Heart left ventricle (tissue), 16 donors: Measurements from ENCODE around the gene SPAG9. TPM values are rescaled to one million over a fixed set of nuclear protein-coding genes. Genes with fewer than 3 reads are reported as not detected.
A peak's percentile ranks its signal among the peaks of the same experiment; 100 is the strongest.
"Not testable (repeated sequence)": the region's sequence is repeated elsewhere in the genome, so short reads cannot be mapped to it uniquely, and the experiment has no call there.

Experiments used
- ATAC-seq, 4 donors: fragments of 200-7000 bp; cut with Tn5 transposase; one replicate each; pipeline ENCODE4 v1.9.1; 2020 to 2022; ENCODE audit warnings: moderate library complexity in 4 of 4, mild to moderate bottlenecking in 3 of 4, moderate number of reproducible peaks in 1 of 4
- DNase-seq, 5 donors: peaks; one replicate each; pipeline ENCODE4 v3.0.0-alpha.2; 2020
- H3K27ac ChIP-seq, 12 donors: fragments of 200-600 bp; sonication (generic) in 4 of 12; one replicate each; pipeline versions ENCODE4 v1.5.0 to v1.8.0; 2016 to 2022; ENCODE audit warnings: mild to moderate bottlenecking in 2 of 12
- H3K27me3 ChIP-seq, 9 donors: fragments of 200-600 bp; sonication (generic) in 2 of 9; one replicate each; pipeline versions ENCODE4 v1.5.1 to v1.8.0; 2016 to 2022; ENCODE audit warnings: mild to moderate bottlenecking in 3 of 9
- H3K36me3 ChIP-seq, 9 donors: fragments of 200-600 bp; sonication (generic) in 2 of 9; one replicate each; pipeline versions ENCODE4 v1.5.0 to v1.8.0; 2018 to 2022; ENCODE audit warnings: mild to moderate bottlenecking in 2 of 9
- H3K4me1 ChIP-seq, 12 donors: fragments of 200-600 bp; sonication (generic) in 4 of 12; one replicate each; pipeline versions ENCODE4 v1.5.0 to v1.8.0; 2016 to 2022; ENCODE audit warnings: mild to moderate bottlenecking in 3 of 12
- H3K4me3 ChIP-seq, 12 donors: fragments of 200-600 bp; sonication (generic) in 4 of 12; one replicate each; pipeline versions ENCODE4 v1.5.0 to v1.8.0; 2017 to 2022; ENCODE audit warnings: mild to moderate bottlenecking in 9 of 12, moderate library complexity in 4 of 12
- H3K9me3 ChIP-seq, 12 donors: fragments of 200-600 bp; sonication (generic) in 4 of 12; one replicate each; pipeline versions ENCODE4 v1.5.0 to v1.8.0; 2016 to 2022; ENCODE audit warnings: mild to moderate bottlenecking in 1 of 12
- CTCF ChIP-seq, 12 donors: fragments of 200-600 bp; sonication (generic) in 4 of 12; IDR thresholded peaks; one replicate each; pipeline versions ENCODE4 v1.5.0 to v1.8.0; 2018 to 2022; ENCODE audit warnings: antibody characterized with exemption in 12 of 12, mild to moderate bottlenecking in 5 of 12
- POLR2A ChIP-seq, 2 donors: fragments of 450-650 bp; IDR thresholded peaks; one replicate each; pipeline ENCODE4 v1.6.1; 2017; ENCODE audit warnings: antibody characterized with exemption in 2 of 2, mild to moderate bottlenecking in 2 of 2, moderate library complexity in 2 of 2
- WGBS, 4 donors: extraction: QIAGEN DNeasy Blood & Tissue Kit in 2 of 4; methylation state at CpG; one replicate each; pipeline versions ENCODE4 v1.1.5 to v1.1.7; 2013 to 2018; 5-methylcytosine and 5-hydroxymethylcytosine counted together
- intact Hi-C, 10 donors: fragments of 100-400 bp; cut with DNase I; formaldehyde crosslinking; loops; one replicate each; pipeline versions ENCODE4 v1.11.1 to v1.14.2; 2022
- polyA plus RNA-seq, 2 donors: library from polyadenylated mRNA; stranded (reverse); fragments of 200-250 nt; gene quantifications; one replicate each; pipeline ENCODE4 v1.2.3, GENCODE V29; 2013
- total RNA-seq, 9 donors: library from RNA; depleted of rRNA in 2 of 9; stranded (reverse); fragments of >200 nt in 2 of 9; fragmentation: NEBNext Ultra II Directional in 3 of 9; extraction: Animal tissue kit (Norgen Biotek cat#: 25700) in 3 of 9; gene quantifications; one replicate each; pipeline versions ENCODE4 v1.1.0 to v1.2.4, GENCODE V29; 2016 to 2023
- donor health status: ischemic (EF 13 %, LVEDD 7.1; RV severe dilation, severe dysfunction).
- donor health status: healthy with polysubstance abuse.
- donor health status: DM: no; HTN: yes; CAD: no.
- donor health status: DM: no; HTN: no; CAD: no.
- donor health status: ischemic (EF 25% LVEDD 6.9; RV normal size, moderate dysfunction).
- donor health status: ischemic (EF 25% LVEDD 5.7; RV mildly dilated, moderate dysfunction).
- donor health status: healthy.
- donor health status: DM: yes; HTN: yes; CAD: no.
- donor health status: ischemic (EF 35%, LVEDD 5.7; RV mildly dilated, moderate dysfunction).
- donor health status: nonischemic (EF 11% LVEDD 7.7; RV severe dilation, severe dysfunction).
- donor health status: DM: yes; HTN: yes; CAD: no.
- donor health status: PGD.
- donor health status: ischemic (EF 29% LVEDD 5.4; RV normal size, mild dysfunction).
- donor health status: nonischemic (EF 23%, LVEDD 6.1; RV moderate dilation, normal function).

SPAG9 gene
- total and polyA plus RNA-seq, 11 donors = 15.9 to 65.4 (median 52.9) TPM

- peak in 1 of 2 donors; percentile 69 for TF ChIP-seq POLR2A (IDR thresholded peaks at IDR 0.05)
- peak in 1 of 12 donors; percentile 25 for TF ChIP-seq CTCF (IDR thresholded peaks at IDR 0.05)
- H3K4me3 ChIP-seq = peak overlapping the region; percentile 18 to 72 (median 65)
- H3K36me3 ChIP-seq = no peaks in the 10 kb centered on the region
- H3K27ac ChIP-seq = peak overlapping the region; percentile 86 to 100 (median 96)
- H3K9me3 ChIP-seq = no peaks in the 10 kb centered on the region
- intact Hi-C loops = loop anchor here in 4 of 10 donors (1.0 to 5.0 kb wide), 5 partner anchors 13 to 79 kb away; partner anchors contain the start of gene TOB1 (in 3 of the 4)
- H3K27me3 ChIP-seq = no peaks in the 10 kb centered on the region
- H3K4me1 ChIP-seq = peaks cover 4 to 49% (median 31%) of the 10 kb centered on the region in 12 donors
- ATAC-seq = peak; percentile 38 to 88 (median 81)
- whole genome bisulfite sequencing, 4 donors = 1 to 3% (median 2%) methylated on average over 11 to 61 of the region's 61 CpGs
- peak; percentile 90 to 92 (median 90) for DNase-seq
Measured at GRCh38 chr17:50944054-50944901, 176.4 kb downstream of the SPAG9 start.

- Histone ChIP-seq H3K27me3 (no peaks in the 10 kb centered on the region), H3K4me1 (peaks cover 4 to 42% (median 25%) of the 10 kb centered on the region in 12 donors), H3K27ac (peak overlapping the region; percentile 86 to 100 (median 96)), H3K9me3 (no peaks in the 10 kb centered on the region), H3K36me3 (no peaks in the 10 kb centered on the region), H3K4me3 (peak overlapping the region in 9 of 12 donors; percentile 58 to 72 (median 69))
- no peak for TF ChIP-seq POLR2A (IDR thresholded peaks at IDR 0.05)
- TF ChIP-seq CTCF (IDR thresholded peaks at IDR 0.05) = no peak
- no peak for DNase-seq
- ATAC-seq = peak in 1 of 4 donors; percentile 6
- intact Hi-C loops = loop anchor here in 1 of 10 donors (5.0 kb wide), 1 partner anchor 76 kb away; the partner anchor contains the start of gene TOB1
- WGBS, 4 donors = 47 to 57% (median 49%) methylated on average over 8 of the region's 8 CpGs
Measured at GRCh38 chr17:50943575-50943933, 177.1 kb downstream of the SPAG9 start.

- H3K4me1 ChIP-seq = peaks cover 4 to 32% (median 20%) of the 10 kb centered on the region in 12 donors
- 92 to 96% (median 94%) methylated on average over 4 of the region's 4 CpGs for WGBS, 4 donors
- not testable (repeated sequence) for H3K4me3 ChIP-seq, ATAC-seq, H3K36me3 ChIP-seq, H3K27ac ChIP-seq, H3K27me3 ChIP-seq, H3K9me3 ChIP-seq
- DNase-seq = peak in 1 of 5 donors; percentile 7
- intact Hi-C loops = loop anchor here in 1 of 10 donors (5.0 kb wide), 1 partner anchor 74 kb away; the partner anchor contains the start of gene TOB1
Measured at GRCh38 chr17:50941676-50942048, 179.0 kb downstream of the SPAG9 start.

GRCh38 chr17:50939795-50940684 lies 180.6 kb downstream of the SPAG9 start:
- DNase-seq = peak in 1 of 5 donors; percentile 21
- Histone ChIP-seq H3K27me3 (no peaks in the 10 kb centered on the region), H3K4me1 (peaks cover 4 to 45% (median 26%) of the 10 kb centered on the region in 12 donors), H3K27ac (no peak overlapping the region), H3K4me3 (no peak overlapping the region), H3K9me3 (no peaks in the 10 kb centered on the region), H3K36me3 (no peaks in the 10 kb centered on the region)
- ATAC-seq = no peak
- TF ChIP-seq CTCF (IDR thresholded peaks at IDR 0.05) (no peak), POLR2A (IDR thresholded peaks at IDR 0.05) (no peak)
- intact Hi-C loops = loop anchor here in 1 of 10 donors (5.0 kb wide), 1 partner anchor 73 kb away; the partner anchor contains the start of gene TOB1
- WGBS, 4 donors = 84 to 91% (median 87%) methylated on average over 16 of the region's 16 CpGs
